HG03575 (cell line): ENCODE data around the gene SPTBN1.
A peak's percentile ranks its signal among the peaks of the same experiment; 100 is the strongest.

ENCODE experiments used
- ATAC-seq: cut with Tn5 transposase; IDR thresholded peaks from one replicate; pipeline ENCODE4 v1.9.1; 2021; ENCODE audit not compliant: unreplicated experiment, insufficient number of reproducible peaks, low FRiP score; ENCODE audit errors: extremely low read depth

Gene SPTBN1

DNA sequence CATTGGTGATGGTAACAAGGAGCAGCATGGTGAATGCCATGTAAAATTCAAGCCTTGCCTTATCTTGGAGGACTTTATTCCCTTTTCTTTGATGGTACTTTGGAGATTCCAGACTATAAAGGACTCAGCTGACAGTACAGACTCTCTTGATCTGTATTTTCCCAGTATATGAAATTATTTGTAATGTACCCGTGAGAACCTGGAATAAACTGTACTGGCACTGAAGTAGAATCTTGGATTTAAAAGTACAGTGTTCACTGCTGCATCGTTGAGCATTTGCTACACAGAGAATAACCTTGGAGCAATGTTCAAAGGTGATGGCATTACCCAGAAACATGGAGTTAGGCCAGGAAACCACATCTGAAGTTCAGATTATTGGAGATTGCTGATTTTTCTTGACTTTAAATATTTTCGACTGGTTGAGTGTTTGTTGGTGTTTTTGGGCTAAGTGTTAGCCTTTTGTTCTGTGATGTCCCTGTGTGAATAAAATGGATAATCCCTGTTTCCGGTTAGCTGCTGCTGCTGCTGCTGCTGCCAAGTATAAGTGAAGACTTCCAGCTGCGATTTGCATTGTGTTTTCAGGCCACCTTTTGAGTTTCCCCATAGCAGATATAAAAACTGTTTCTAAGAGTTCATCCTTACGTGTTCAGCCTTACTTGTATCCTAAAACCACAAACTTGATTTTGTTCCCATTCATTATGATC is 122.0 kb downstream of the SPTBN1 start:
- no peak for ATAC-seq

DNA sequence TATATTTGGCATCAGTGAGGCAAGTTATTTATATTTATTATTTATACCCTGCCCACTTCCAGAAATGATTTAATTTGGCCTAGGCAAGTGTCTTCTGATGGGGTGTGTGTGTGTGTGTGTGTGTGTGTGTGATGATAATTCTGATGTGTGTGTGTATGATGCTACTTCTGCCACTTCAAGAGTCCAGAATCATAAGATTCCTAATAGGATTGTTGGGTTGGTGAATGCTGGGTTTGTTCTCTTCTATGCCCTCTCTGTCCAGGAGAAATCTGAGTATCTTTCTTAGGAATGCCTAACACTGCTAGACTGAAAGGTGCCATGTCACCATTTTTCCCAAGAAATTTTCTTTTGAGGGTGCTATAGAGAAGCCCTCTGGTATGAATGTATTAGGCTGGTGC is 122.5 kb downstream of the SPTBN1 start:
- no peak for ATAC-seq

DNA sequence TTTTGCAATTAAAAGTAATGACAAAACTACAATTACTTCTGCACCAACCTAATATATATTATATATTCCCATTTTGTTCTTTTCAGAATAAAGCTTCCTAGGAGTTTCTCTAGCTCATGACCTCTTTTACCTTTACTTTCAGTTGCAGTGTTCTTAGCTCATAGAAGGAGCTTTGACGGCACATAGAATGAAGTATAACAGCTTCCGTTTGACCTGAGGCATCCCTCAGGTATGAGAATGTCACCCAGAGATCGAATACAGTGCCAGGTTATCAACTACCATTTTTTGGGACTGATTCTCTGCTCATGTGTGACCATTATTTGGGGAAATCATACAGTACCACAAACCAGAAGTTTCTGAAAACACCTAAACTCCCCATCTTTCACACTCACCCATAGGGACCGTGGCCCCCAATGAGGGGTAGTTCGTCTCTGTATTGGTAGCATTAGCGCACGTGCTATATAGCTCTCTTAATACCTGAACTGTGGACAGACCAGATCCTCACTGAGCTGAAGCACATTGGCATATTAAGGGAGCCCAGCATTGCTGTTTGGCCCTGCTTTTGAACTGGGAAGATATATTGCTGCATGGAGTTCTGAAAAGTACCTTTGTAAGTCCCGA is 123.0 kb downstream of the SPTBN1 start:
- no peak for ATAC-seq

DNA sequence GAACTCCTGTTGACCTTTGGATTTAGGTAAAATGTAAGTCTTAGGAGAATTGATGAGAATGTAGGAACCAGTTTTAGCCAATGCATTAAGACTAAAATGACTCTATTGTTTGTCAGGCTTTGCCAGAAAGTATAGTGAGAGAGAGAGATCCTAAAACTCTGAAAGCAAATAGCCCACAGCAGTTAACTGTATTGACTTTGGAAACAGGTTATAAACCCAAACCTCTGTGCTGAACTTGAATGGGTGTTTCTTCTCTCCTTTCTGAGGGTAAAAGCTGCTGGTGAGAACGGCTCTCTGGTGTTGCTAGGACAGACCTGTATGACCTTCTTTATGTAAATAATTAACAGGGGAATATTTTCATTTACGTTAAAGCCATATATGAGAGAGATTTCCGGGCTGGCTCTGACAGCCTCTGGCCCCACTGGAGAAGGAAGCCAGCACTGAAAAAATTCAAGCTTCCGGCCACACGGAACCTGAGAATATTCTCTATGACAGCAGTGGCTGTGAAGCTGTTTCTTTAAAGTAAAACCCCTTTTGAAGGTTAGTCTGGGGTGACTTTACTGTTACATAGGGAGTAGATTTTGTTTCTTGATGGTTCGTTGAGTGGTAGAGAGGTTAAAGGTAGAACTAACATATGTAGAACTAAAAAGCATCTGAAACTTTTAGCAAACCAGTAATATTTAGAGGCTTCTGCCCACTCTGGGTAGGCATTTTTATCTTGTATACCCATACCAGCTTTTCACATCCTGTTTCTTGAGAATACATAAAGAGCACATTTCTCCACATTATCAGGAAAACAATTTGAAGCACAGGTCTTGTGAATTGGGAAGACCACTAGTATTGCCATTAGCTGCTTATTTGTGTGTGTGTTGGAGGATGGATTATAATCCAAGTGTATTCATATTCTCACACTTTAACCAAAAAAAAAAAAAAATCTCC is 123.8 kb downstream of the SPTBN1 start:
- peak; percentile 47 for ATAC-seq

DNA sequence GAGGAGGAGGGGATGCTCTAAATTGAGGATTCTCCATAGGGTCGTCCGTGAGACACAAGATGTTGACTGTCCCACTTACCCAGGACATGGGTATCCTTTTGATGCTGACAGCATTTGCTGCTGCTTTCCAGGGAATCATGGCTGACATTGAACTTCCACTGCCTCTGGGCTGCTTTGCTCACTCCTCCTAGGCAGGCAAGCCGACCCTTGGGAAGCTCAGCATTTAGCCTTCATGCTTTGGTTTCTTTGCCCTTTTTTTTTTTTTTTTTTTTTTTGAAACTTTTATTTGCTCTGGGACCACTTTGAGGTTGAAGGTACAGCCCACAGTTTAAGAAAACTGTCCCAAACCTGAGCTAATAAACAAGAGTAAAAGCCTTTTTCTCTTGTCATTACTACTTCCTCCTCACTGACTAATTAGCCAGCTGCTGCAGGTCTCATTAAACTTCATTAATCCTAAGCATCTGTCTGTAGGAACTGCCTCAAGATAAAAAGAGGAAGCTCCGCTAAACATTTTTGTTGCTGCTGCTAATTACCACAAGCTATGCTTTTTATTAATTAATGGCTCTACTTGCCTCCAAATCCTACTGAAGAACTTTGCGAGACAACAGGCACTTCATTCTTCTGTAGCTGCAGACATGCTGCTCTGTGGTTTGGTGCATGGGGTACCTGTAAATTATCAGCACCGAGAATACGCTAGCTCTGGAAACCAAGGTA is 125.4 kb downstream of the SPTBN1 start:
- no peak for ATAC-seq

DNA sequence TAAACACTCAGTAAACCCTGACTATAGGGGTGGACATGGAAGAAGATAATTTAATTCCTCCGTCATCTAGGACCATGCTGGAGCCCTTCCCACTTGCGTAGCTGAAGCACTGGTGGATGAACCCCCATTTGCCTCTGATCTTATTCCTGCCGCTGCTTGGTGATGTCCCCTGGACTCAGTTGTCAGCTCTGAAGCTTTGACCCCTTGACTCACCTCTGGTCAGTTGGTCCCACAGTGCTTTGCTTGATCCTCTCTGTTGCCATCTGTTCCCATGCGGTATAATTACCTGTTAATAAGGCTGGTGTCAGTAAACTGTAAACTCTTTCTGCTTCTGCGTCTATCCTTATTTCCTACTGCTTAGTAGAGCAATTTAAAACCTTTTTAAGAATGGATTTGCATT is 126.9 kb downstream of the SPTBN1 start:
- ATAC-seq = no peak

DNA sequence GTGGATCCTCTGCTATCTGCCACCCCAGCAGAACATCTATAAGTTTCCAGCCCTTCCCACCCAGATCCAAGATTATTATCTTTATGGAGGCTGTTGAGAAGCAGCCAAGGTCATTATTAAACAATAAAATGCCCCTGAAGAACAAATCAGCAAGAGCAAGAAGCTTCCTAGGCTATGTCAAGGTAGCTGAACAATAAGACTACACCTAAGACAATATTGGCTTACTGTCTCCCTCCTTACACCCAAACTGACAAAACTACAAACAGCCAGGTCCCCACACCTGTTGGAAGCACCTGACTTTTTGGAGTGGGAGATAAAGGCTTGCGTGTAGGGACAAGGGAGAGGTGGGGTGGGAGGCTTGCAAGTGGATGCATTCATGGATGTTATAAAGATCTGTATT is 128.5 kb downstream of the SPTBN1 start:
- ATAC-seq = no peak

DNA sequence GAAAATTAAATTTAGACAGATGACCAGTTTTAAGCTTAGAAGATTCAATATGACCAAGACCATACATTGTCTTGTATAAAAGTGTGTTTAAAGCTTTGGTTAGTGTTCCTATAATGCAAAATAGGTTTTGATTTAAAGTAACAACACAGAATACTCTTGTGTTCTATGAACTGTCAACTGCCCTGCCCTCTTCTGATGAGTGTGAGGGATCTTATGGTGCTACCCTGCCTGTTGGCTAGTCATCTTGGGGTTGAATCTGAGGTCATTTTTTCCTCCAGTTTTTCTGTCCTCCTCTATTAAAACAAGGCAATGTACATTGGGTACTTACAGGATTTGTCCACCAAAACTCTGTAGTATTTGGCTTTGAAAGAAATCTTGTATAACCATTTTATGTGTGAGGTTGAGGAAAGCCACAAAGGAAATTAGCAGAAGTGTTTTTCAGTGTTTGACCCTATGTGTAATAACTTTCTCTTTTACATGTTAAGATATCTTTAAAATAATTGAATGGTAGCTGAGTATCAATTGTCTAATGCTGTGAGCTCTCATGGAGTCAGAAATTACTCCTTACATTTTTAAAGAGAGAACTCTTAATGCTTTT is 129.1 kb downstream of the SPTBN1 start:
- ATAC-seq = no peak

DNA sequence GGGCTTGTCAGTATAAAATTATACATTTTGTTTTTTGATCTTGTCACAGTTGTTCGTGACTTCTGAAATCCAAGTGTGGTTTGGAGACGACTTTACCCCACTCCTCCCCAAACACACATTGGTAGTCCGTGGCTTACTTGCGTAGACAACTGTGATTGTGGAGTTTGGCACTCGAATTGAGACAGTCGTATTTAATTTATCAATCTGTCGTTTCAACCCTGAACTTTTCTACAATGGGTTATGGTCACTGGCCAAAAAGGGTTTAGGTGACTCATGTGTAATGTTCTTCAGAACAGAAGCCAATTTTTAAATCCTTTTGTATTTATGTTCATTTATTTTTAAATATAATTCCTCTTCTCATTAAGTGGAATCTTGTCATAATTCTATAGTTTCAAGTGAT is 129.9 kb downstream of the SPTBN1 start:
- no peak for ATAC-seq

DNA sequence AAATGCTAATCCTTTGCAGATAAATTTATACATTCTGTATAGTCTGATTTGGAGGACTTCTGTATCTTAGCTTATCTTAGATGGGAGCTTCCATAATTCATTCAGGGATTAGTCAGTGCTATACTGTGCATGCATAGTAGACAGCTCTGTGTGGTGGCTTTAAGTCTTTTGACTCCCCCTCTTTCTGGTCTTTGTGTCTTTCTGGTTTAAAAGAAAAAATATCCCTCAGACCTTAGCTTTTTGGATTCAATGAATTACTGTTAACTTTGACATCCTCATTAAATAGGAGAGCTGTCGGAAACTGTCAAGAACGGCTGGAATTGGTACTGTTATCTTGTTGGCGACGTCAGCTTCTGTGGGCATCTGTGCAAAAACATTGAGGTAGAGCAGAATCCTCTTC is 130.4 kb downstream of the SPTBN1 start:
- ATAC-seq = no peak

DNA sequence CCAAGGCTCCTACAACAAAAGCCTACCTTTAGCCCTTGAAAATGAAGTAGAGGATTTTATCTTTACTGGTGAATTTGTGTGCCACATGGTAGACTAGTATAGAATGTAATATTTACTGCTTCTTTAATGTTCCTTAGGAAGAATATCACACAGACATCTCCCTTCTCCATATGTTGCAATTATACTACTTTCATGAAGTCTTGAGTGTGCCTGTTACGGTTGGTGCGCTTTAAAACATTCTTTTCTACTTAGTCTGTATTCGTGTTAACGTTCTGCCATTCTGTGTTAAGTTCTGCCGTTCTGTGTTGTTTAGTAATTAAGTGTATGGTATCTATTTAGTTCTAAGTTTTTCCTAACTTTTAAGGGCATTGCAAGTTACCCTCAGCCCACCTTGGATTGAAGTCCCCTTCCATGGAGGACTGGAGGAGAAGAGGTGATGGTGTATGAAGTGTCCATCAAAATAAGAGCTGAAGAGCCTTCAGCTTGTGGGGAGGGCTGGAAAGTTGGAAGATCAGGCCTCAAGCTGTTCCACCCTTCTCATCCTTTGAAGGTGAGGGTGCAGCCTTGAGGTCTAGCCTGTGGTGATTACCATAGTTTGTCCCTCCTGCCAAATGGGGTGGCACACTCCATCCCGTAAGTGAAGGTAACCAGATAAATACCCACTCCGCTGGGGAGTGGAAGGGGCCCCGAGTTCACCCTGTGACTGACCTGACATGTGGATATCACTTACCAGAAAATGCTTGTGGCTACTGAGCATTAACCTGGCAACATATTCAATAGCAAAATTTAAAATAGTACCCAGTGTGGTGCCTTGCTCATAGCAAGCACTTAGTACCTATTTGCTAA is 131.3 kb downstream of the SPTBN1 start:
- ATAC-seq = no peak

DNA sequence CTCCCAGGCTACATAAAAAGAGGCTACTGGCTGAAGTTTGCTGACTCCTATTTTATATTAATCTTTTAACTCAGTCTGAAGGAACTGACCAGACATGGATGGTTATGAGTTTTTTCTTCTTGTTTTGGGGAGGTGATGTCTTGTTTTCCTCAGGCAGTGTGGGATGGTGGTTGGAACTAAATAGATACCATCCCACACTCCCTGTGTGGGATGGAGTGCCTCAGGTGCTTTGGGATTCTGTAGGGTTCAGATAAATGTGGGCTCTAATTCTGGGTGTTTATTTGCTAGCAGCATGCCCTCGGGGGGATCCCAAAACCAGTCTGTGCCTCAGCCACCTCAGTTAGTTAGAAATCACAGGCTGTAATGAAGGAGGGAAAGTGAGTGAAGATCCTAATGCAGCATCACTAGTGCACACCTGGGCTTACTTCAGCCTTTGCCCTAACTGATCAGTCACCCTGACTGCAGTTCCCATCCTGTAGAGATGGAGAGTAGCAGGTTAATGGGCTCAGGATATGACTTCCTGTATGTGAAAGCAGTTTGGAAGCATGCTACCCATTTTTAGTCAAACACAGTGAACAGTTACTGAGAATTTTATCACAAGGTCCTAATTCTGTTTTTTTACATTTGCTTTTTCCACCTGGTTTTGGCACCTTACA is 132.2 kb downstream of the SPTBN1 start:
- ATAC-seq = no peak

DNA sequence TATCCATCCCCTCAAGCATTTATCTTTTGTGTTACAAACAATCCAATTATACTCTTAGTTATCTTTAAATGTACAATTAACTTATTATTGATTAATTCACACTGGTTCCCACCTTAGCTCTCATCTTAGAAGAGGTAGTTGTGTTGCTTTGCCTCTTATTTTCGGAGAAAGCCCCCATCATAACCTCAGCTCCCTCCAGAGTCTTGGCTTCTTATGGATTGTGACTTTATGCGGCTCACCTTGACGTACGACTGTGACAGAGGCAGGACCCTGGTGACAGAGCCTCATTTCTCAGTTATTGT is 132.9 kb downstream of the SPTBN1 start:
- no peak for ATAC-seq

DNA sequence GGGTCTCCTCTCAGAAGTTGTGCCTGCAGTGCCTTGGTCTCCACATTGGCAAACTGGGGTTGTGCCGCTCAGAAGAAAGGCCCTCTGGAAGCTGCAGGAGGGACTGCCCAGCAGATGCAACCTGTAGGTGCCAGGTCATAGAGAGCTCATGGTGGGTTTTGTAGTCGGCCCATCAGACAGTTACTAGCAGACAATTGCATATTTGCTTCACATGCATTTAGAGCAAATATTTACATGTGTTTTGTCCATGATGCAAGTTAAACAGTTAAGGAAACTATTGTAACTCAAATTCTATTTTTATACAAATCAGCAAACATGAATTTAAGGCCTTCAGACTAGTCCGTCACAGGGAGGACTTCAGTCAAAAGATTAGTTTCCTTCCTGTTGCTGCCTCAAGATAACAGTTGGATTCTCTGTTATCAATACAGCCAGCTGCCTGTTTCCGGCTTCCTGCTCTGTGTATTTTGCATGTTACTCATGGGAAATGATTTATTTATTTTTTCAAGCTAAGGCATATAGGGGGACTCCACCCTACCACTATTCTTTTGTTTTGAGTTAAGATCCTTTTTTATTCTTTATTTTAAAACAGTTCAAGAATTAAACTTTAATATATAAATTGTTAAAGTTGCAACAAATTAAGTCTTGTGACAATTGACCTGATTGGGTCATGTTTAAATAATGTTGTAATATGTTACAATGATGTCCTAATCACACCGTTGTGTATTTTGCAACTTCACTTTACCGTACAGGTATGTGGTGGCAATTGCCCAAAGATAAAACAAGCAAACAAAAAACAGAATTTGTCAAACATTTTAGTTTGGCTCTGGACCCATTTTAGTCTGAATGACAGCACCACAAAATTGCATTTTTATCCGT is 133.5 kb downstream of the SPTBN1 start:
- ATAC-seq = no peak

DNA sequence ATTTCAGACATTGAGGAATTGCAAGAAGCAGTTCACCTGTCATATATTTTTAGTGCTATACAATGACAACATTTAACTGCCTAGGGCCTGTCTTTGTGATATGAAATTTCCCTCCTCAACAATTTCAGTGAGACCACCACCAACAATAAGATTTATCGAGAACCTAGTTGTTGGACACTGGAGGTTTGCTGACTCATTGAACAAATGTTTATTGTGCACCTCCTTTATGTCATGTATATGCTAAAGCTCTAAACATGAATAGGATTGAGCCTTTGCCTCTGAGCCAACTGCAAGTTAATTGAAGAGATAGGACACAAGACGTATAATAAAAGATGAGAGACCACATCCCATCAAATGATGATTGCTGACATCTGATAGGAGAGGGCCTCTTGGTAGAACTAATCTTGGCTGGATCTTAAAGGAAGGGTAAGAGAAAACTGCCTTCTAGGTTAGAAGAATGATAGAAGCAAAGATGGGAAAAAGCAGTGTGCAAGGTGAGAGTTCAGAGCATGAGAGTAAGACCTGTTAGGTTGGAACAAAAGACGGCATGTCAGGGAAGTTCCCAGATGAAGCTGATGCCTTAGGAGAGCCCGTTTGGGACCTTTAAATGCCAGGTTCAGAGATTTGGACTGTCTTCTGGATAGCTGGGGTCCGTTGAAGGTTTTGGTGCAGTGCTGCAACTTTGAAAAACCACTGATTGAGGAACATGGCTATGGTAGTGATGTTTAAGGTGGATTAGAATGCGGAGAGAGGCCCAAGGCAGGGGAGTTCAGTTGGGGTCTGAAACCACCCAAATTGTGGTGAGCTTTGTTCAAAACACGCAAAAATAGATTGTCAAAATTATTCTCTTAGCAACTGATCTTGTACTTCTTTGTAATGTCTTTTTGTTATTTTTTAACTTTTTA is 134.3 kb downstream of the SPTBN1 start:
- ATAC-seq = no peak

DNA sequence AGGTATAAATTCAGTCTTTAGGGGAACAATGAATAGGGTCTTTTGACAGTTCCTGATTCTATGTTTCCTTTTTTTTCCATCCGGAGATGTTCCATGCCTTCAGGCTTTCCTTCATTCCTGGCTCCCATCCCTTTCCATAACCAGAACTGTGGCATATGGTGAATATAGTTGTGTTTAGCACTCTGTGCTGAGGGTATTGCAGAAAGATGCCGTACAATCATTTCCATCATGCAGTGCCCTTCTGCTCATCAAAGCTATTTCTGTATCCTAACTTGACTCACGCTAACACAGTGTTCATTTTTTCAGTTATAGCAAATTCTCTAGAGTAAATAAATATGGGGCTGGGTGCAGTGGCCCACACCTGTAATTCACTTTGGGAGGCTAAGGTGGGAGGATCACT is 135.4 kb downstream of the SPTBN1 start:
- no peak for ATAC-seq
